Lung (tissue), 12 donors: Measurements from ENCODE around the gene NPAT. TPM values are rescaled to one million over a fixed set of nuclear protein-coding genes. Genes with fewer than 3 reads are reported as not detected.
A peak's percentile ranks its signal among the peaks of the same experiment; 100 is the strongest.

ENCODE experiments used
- ATAC-seq: fragments of 200-7000 bp; cut with Tn5 transposase; one replicate; pipeline ENCODE4 v1.9.1; 2020; ENCODE audit warnings: moderate number of reproducible peaks; ENCODE audit not compliant: insufficient read depth, low FRiP score
- DNase-seq, 3 donors: peaks; one replicate each; pipeline ENCODE4 v3.0.0-alpha.2; 2013 to 2017
- H3K27ac ChIP-seq, 2 donors: one replicate each; pipeline ENCODE4 v1.5.1; 2013; ENCODE audit warnings: mild to moderate bottlenecking in 2 of 2, moderate library complexity in 2 of 2, control low read depth in 1 of 2, inconsistent platforms in 1 of 2, low read depth in 1 of 2, low read length in 1 of 2
- H3K27me3 ChIP-seq, 3 donors: one replicate each; pipeline ENCODE4 v1.5.1; 2013; ENCODE audit warnings: low read length in 2 of 3; ENCODE audit not compliant: control insufficient read depth in 3 of 3, insufficient read depth in 3 of 3
- H3K36me3 ChIP-seq, 4 donors: one replicate each; pipeline ENCODE4 v1.5.1; 2013; ENCODE audit warnings: low read length in 4 of 4, mild to moderate bottlenecking in 1 of 4, moderate library complexity in 1 of 4; ENCODE audit not compliant: control insufficient read depth in 4 of 4, insufficient read depth in 4 of 4
- H3K4me1 ChIP-seq, 5 donors: one replicate each; pipeline ENCODE4 v1.5.1; 2013; ENCODE audit warnings: low read length in 5 of 5, mild to moderate bottlenecking in 2 of 5, moderate library complexity in 1 of 5; ENCODE audit not compliant: control insufficient read depth in 5 of 5, insufficient read depth in 5 of 5
- H3K4me3 ChIP-seq: one replicate; pipeline ENCODE4 v1.5.1; 2013; ENCODE audit warnings: mild to moderate bottlenecking, control low read depth, moderate library complexity
- H3K9ac ChIP-seq, 2 donors: one replicate each; pipeline ENCODE4 v1.5.1; 2013; ENCODE audit warnings: low read length in 2 of 2, control low read depth in 1 of 2; ENCODE audit not compliant: insufficient read depth in 1 of 2
- H3K9me3 ChIP-seq, 4 donors: one replicate each; pipeline ENCODE4 v1.5.1; 2013; ENCODE audit warnings: low read length in 3 of 4, mild to moderate bottlenecking in 1 of 4, moderate library complexity in 1 of 4; ENCODE audit not compliant: control insufficient read depth in 4 of 4, insufficient read depth in 3 of 4
- WGBS, 2 donors: extraction: QIAGEN DNeasy Blood & Tissue Kit; methylation state at CpG; one replicate each; pipeline ENCODE4 v1.1.7; 2013; 5-methylcytosine and 5-hydroxymethylcytosine counted together
- polyA plus RNA-seq, 2 donors: library from polyadenylated mRNA; stranded (reverse); fragments of 200-250 nt; gene quantifications; one replicate each; pipeline ENCODE4 v1.2.1, GENCODE V29; 2013
- total RNA-seq, 2 donors: library from RNA; depleted of rRNA in 1 of 2; stranded (reverse); fragments of >200 nt in 1 of 2; gene quantifications; one replicate each; pipeline ENCODE4 v1.2.1, GENCODE V29; 2014 to 2021
- TF ChIP-seq, protein P1 (sequence below): IDR thresholded peaks from 2 replicates; pipeline ENCODE4 v1.5.1; 2012; ENCODE audit warnings: mild to moderate bottlenecking; ENCODE audit errors: control extremely low read depth, extremely low read depth
- donor health status: control.
- donor health status: control.
- donor health status: Bipolar disorder and iron deficiency.
- donor health status: healthy.
- donor health status: DM: yes; HTN: yes; CAD: no.

Gene NPAT
- total and polyA plus RNA-seq, 4 donors = 2.4 to 26.2 (median 7.5) TPM

DNA sequence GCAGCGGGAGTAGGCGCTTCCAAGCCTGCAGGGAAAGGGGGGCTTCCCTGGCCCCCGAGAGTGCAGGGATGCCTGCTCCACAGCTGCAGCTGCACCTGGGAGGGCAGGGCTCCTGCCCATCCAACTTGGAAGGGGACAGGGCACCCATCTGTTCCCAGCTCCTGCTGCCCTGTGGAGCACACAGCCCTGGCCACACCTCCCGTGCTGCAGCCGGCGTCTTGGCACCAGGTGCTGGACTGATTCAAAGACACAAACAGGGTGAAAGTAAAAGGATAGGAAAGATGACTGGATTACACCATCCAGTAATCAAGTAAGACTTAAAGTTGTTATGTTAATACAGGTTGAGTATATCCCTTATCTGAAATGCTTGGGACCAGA lies 14.8 kb downstream of the NPAT start:
- no peak overlapping the region for H3K9ac ChIP-seq
- peaks cover 0 to 18% (median 10%) of the 10 kb centered on the region in 4 donors for H3K9me3 ChIP-seq
- ATAC-seq (no peak), DNase-seq (no peak)
- TF ChIP-seq, protein P1, sequence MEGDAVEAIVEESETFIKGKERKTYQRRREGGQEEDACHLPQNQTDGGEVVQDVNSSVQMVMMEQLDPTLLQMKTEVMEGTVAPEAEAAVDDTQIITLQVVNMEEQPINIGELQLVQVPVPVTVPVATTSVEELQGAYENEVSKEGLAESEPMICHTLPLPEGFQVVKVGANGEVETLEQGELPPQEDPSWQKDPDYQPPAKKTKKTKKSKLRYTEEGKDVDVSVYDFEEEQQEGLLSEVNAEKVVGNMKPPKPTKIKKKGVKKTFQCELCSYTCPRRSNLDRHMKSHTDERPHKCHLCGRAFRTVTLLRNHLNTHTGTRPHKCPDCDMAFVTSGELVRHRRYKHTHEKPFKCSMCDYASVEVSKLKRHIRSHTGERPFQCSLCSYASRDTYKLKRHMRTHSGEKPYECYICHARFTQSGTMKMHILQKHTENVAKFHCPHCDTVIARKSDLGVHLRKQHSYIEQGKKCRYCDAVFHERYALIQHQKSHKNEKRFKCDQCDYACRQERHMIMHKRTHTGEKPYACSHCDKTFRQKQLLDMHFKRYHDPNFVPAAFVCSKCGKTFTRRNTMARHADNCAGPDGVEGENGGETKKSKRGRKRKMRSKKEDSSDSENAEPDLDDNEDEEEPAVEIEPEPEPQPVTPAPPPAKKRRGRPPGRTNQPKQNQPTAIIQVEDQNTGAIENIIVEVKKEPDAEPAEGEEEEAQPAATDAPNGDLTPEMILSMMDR = no peak
- WGBS, 2 donors = 98 to 99% methylated on average over 6 of the region's 6 CpGs
- H3K4me3 ChIP-seq = no peak overlapping the region
- no peak overlapping the region for H3K27ac ChIP-seq
- no peaks in the 10 kb centered on the region for H3K27me3 ChIP-seq
- no peaks in the 10 kb centered on the region for H3K4me1 ChIP-seq
- H3K36me3 ChIP-seq = peaks cover 4 to 66% (median 33%) of the 10 kb centered on the region in 4 donors

DNA sequence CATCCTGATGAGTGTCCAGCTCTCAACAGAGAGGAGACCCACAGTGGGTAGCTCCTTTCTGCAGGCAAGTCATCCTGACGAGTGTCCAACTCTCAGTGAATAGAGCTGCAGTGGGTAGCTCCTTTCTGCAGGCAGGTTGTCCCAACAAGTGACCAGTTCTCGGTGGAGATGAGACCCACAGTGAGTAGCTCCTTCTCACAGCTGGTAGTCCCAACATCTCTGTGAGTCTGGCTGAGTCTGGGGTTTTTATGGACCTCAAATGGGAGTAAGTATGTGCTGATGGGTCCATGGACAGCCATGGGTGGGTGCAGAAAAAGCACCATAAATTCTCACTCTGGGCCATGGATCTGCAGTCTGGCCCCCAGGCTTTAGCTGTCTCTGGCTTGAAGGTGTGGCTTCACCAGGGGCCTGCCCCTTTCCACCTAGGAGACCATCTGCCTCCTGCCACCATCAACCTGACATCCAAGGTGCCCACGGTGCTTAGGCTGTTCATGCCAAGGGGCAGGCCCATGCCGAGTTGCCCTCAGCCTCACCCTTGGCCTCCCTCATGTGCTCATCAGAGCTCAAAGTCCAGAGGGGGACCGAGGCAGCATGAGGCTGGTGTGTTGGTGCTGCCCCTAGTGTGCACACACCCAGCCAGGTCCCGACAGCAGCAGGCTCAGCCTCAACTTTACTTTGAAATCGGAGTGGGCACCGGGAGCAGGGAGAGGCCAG lies 15.3 kb downstream of the NPAT start:
- TF ChIP-seq, protein P1 = no peak
- H3K27ac ChIP-seq = no peak overlapping the region
- H3K9me3 ChIP-seq = peaks cover 0 to 18% (median 10%) of the 10 kb centered on the region in 4 donors
- ATAC-seq (no peak), DNase-seq (peak in 1 of 3 donors; percentile 5)
- 93 to 97% methylated on average over 8 of the region's 8 CpGs for WGBS, 2 donors
- H3K27me3 ChIP-seq = no peaks in the 10 kb centered on the region
- peaks cover 4 to 62% (median 34%) of the 10 kb centered on the region in 4 donors for H3K36me3 ChIP-seq
- H3K9ac ChIP-seq = no peak overlapping the region
- no peak overlapping the region for H3K4me3 ChIP-seq
- H3K4me1 ChIP-seq = no peaks in the 10 kb centered on the region

DNA sequence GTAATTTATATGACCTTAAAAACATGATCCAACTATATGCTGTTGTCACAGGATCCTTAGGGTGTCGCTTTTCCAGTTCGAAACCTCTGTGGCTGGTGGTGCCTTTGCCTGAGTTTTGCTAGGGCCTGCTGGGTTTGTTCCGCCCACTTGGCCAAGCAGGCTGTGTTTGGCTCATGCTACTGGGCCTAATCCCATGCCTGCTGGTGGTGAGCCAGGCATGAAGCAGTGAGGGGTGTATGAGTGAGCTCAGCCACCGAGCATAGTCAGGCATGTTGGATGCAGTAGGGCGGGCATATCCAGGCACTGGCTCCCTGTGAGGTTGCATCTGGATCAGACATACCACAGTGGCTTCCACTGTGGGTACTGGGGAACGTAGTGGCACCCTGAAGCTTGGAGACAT lies 16.3 kb downstream of the NPAT start:
- Histone ChIP-seq H3K27ac (no peak overlapping the region), H3K4me1 (no peaks in the 10 kb centered on the region), H3K9me3 (peaks cover 0 to 18% (median 10%) of the 10 kb centered on the region in 4 donors), H3K36me3 (peaks cover 4 to 52% (median 31%) of the 10 kb centered on the region in 4 donors), H3K27me3 (no peaks in the 10 kb centered on the region), H3K9ac (no peak overlapping the region), H3K4me3 (no peak overlapping the region)
- DNase-seq (no peak), ATAC-seq (no peak)
- 97% methylated on average over 6 of the region's 6 CpGs for WGBS, 2 donors
- TF ChIP-seq, protein P1 = no peak
